K562 (cell line): Measurements from ENCODE around the gene FAM200A. TPM values are rescaled to one million over a fixed set of nuclear protein-coding genes. Genes with fewer than 3 reads are reported as not detected.

Experiments
- CREBBP ChIP-seq: IDR thresholded peaks from one replicate; pipeline ENCODE4 v1.6.1; 2012; ENCODE audit warnings: low read depth, mild to moderate bottlenecking, control low read depth, inconsistent platforms, low read length
- CXXC5 ChIP-seq: fragments of 250-450 bp; sonication (Bioruptor Pico); IDR thresholded peaks from 2 replicates; pipeline ENCODE4 v1.8.0; 2022; ENCODE audit warnings: inconsistent platforms, mild to moderate bottlenecking, moderate library complexity
- DIDO1 ChIP-seq: fragments of 450-650 bp; IDR thresholded peaks from 2 replicates; pipeline ENCODE4 v1.6.1; 2016; ENCODE audit warnings: low read depth, missing biosample characterization, missing genetic modification characterization
- ERF ChIP-seq: fragments of 450-650 bp; formaldehyde crosslinking; IDR thresholded peaks from 2 replicates; pipeline ENCODE4 v1.4.0; 2020; ENCODE audit warnings: mild to moderate bottlenecking, mixed read lengths
- GABPA ChIP-seq: fragments of 200-800 bp; sonication (Bioruptor generic); conservative IDR thresholded peaks from 2 replicates; pipeline ENCODE4 v1.6.1; 2016; ENCODE audit warnings: low read depth, missing genetic modification characterization, missing compliant biosample characterization
- MTA1 ChIP-seq: fragments of 450-650 bp; IDR thresholded peaks from 2 replicates; pipeline ENCODE4 v1.6.1; 2017; ENCODE audit warnings: borderline replicate concordance
- SRF ChIP-seq, 2 experiments: fragments of 250-450, 450-650 bp in 1 of 2; sonication (Bioruptor Pico) in 1 of 2; sonication (generic) in 1 of 2; formaldehyde crosslinking; IDR thresholded peaks; 2 replicates each; pipeline versions ENCODE4 v1.5.0 to v1.5.1; 2020 to 2022; ENCODE audit warnings: mild to moderate bottlenecking in 1 of 2, missing genetic modification reagents in 1 of 2
- ZBTB17 ChIP-seq: fragments of 450-650 bp; formaldehyde crosslinking; IDR thresholded peaks from 2 replicates; pipeline ENCODE4 v1.4.0; 2020; ENCODE audit warnings: mild to moderate bottlenecking
- ZNF197 ChIP-seq: fragments of 200-800 bp; sonication (Bioruptor generic); IDR thresholded peaks from 2 replicates; pipeline ENCODE4 v1.6.1; 2016; ENCODE audit warnings: low read depth, missing genetic modification characterization, missing compliant biosample characterization
- ZNF57 ChIP-seq: fragments of 450-650 bp; formaldehyde crosslinking; IDR thresholded peaks from 2 replicates; pipeline ENCODE4 v1.4.0; 2020; ENCODE audit warnings: mild to moderate bottlenecking, moderate library complexity
- ZZZ3 ChIP-seq: fragments of 450-650 bp; IDR thresholded peaks from 2 replicates; pipeline ENCODE4 v1.6.1; 2016; ENCODE audit warnings: antibody characterized with exemption, mild to moderate bottlenecking, moderate library complexity
- polyA plus RNA-seq, 8 experiments: library from polyadenylated mRNA; depleted of rRNA in 4 of 8; stranded (reverse) in 5 of 8; unstranded in 3 of 8; fragments of >200 nt; fragmentation: Nextera tagmentation in 2 of 8; fragmentation: Illumina TruSeq in 1 of 8; extraction: Ambion mirVana in 2 of 8; extraction: Trizol in 1 of 8; gene quantifications; 2 replicates each; pipeline versions ENCODE4 v1.2.1 to v1.2.3, GENCODE V29; 2011 to 2014; ENCODE audit warnings: inconsistent platforms in 1 of 8, missing spikeins in 1 of 8
- total RNA-seq, 7 experiments: library from RNA; depleted of rRNA in 6 of 7; stranded (reverse); fragments of >200 nt in 6 of 7; fragmentation: Illumina TruSeq in 2 of 7; extraction: Trizol in 2 of 7; gene quantifications; 2 replicates each; pipeline versions ENCODE4 v1.2.1 to v1.2.3, GENCODE V29; 2011 to 2021; ENCODE audit warnings: low replicate concordance in 1 of 7
- TF ChIP-seq, protein P1 (sequence below): fragments of 450-650 bp; IDR thresholded peaks from 2 replicates; pipeline ENCODE4 v1.6.1; 2016; ENCODE audit warnings: borderline replicate concordance
- TF ChIP-seq, protein P2 (sequence below): fragments of 250-450 bp; sonication (Bioruptor Pico); IDR thresholded peaks from 2 replicates; pipeline ENCODE4 v1.9.0; 2021; ENCODE audit warnings: mild to moderate bottlenecking, inconsistent platforms
- TF ChIP-seq, protein P3 (sequence below): sonication (generic); formaldehyde crosslinking; IDR thresholded peaks from 2 replicates; pipeline ENCODE4 v1.8.1; 2023; ENCODE audit warnings: mild to moderate bottlenecking, missing genetic modification reagents, moderate library complexity

Gene FAM200A
- total and polyA plus RNA-seq, 9 of the 15 experiments (the other 6 are each of a cell fraction or from before 2014, with no cell fraction given): 3.3 to 11.2 (median 8.3) TPM

DNA sequence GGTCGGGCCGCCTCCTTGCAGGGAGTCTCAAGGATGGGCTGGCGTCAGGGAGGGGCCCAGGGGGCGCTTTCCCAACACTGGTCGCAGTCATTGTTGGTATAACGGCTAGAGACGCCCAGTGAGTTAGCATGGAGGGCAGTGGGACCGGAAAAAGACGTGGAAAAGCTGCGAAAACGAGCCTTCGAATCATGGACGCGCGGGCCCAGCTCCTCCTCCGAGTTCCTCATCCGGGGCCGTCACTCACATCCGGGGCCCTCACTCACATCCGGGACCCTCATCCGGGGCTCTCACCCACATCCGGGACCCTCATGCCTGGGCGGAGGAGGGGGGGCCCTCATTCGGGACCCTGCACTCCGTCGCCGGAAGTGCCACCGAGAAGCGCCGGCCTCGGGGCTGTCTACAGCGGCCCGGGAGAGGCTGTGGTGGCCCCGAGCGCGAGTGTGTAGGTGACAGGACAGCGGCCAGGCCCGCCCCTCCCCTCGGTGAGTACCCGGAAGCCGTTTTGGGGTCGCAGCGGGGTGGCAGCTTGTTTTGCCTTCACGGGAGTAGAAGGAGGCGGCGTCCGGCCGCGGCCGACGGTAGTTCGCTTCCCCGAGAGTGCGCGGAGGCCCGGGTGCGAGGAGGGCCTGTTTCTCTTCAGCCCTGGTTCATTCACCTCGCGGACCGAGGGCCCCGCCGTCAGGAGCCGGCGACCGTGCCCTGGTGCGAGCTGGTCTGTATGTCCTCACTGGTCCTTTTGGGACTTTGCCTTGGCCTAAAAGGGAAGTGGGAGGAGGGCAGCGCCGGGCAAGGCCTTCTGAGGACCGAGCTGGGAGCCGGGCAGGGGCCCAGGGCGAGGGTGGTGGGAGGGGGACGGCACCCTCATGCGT lies 6.6 kb upstream of the FAM200A start, which contains the start of gene ZNF655 (continued):
- no peak; the same call in 1 of the 2 replicates for TF ChIP-seq MTA1
- peak; percentile 62 for TF ChIP-seq CXXC5
- no peak for TF ChIP-seq ERF (CRISPR knock-in tag)
- TF ChIP-seq ZNF197 (CRISPR knock-in tag): peak; percentile 50; the same call in 1 of the 2 replicates
- TF ChIP-seq ZZZ3: peak; percentile 99
- TF ChIP-seq SRF (CRISPR knock-in tag; IDR thresholded peaks at IDR 0.05): no peak
- TF ChIP-seq DIDO1 (tag): peak; percentile 13; the same call in 1 of the 2 replicates
- no peak for TF ChIP-seq ZNF57 (CRISPR knock-in tag)
- TF ChIP-seq, protein P1, sequence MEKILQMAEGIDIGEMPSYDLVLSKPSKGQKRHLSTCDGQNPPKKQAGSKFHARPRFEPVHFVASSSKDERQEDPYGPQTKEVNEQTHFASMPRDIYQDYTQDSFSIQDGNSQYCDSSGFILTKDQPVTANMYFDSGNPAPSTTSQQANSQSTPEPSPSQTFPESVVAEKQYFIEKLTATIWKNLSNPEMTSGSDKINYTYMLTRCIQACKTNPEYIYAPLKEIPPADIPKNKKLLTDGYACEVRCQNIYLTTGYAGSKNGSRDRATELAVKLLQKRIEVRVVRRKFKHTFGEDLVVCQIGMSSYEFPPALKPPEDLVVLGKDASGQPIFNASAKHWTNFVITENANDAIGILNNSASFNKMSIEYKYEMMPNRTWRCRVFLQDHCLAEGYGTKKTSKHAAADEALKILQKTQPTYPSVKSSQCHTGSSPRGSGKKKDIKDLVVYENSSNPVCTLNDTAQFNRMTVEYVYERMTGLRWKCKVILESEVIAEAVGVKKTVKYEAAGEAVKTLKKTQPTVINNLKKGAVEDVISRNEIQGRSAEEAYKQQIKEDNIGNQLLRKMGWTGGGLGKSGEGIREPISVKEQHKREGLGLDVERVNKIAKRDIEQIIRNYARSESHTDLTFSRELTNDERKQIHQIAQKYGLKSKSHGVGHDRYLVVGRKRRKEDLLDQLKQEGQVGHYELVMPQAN: peak; percentile 23; the same call in 1 of the 2 replicates
- peak; percentile 95 for TF ChIP-seq GABPA (tag)
- TF ChIP-seq, protein P2, sequence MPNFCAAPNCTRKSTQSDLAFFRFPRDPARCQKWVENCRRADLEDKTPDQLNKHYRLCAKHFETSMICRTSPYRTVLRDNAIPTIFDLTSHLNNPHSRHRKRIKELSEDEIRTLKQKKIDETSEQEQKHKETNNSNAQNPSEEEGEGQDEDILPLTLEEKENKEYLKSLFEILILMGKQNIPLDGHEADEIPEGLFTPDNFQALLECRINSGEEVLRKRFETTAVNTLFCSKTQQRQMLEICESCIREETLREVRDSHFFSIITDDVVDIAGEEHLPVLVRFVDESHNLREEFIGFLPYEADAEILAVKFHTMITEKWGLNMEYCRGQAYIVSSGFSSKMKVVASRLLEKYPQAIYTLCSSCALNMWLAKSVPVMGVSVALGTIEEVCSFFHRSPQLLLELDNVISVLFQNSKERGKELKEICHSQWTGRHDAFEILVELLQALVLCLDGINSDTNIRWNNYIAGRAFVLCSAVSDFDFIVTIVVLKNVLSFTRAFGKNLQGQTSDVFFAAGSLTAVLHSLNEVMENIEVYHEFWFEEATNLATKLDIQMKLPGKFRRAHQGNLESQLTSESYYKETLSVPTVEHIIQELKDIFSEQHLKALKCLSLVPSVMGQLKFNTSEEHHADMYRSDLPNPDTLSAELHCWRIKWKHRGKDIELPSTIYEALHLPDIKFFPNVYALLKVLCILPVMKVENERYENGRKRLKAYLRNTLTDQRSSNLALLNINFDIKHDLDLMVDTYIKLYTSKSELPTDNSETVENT (CRISPR knock-in tag): peak; percentile 18; the same call in 1 of the 2 replicates
- TF ChIP-seq ZBTB17 (CRISPR knock-in tag): peak; percentile 55; the same call in 1 of the 2 replicates
- TF ChIP-seq CREBBP: no peak
- TF ChIP-seq, protein P3, sequence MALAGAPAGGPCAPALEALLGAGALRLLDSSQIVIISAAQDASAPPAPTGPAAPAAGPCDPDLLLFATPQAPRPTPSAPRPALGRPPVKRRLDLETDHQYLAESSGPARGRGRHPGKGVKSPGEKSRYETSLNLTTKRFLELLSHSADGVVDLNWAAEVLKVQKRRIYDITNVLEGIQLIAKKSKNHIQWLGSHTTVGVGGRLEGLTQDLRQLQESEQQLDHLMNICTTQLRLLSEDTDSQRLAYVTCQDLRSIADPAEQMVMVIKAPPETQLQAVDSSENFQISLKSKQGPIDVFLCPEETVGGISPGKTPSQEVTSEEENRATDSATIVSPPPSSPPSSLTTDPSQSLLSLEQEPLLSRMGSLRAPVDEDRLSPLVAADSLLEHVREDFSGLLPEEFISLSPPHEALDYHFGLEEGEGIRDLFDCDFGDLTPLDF: peak; percentile 76; the same call in 1 of the 2 replicates
